Stimulated activated CD8-positive, alpha-beta memory T cell treated with anti-CD3 and anti-CD28 coated beads, Interleukin-7, amount 100 ng/mL, for 48 hours (primary cell): ENCODE results near the gene VPS18.
A peak's percentile ranks its signal among the peaks of the same experiment; 100 is the strongest.

Experiments
- DNase-seq, 2 donors: peaks; one replicate each; pipeline ENCODE4 v3.0.0-alpha.2; 2020; ENCODE audit warnings: low read depth in 1 of 2; ENCODE audit errors: extremely low read depth in 1 of 2

The VPS18 gene

GRCh38 chr15:40918799-40919392 lies 24.6 kb downstream of the VPS18 start:
- no peak for DNase-seq

DNA sequence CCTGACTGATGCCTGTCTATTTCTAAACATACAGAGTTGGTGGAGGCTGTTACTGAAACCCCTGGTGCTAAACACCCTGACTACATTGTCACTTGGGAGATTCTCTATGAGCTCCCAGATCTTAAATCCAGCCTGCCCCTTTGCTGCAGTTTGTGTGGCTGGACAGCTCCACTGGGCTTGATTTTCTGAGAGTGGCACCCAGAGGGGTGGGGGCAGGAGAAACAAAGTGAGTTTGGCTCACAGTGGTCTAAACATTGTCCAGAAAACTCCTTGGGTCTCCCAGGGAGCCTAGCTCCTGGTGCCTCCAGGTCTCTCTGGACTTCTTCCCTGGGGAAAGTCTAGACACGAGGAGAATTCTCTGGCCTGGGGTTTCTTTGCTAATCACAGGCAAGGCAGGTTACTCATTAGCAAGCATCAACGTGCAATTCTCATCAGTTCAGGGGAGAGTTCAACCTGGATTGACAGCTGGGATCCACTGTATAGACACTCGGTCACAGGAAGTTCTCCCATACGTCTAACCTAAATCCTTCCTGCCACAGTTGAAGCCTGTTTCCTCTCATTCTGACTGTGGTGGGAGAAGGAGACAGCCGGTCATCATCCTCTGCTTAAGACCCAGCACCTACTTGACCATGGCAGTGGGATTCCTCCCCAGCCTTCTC lies 27.8 kb downstream of the VPS18 start:
- no peak for DNase-seq

DNA sequence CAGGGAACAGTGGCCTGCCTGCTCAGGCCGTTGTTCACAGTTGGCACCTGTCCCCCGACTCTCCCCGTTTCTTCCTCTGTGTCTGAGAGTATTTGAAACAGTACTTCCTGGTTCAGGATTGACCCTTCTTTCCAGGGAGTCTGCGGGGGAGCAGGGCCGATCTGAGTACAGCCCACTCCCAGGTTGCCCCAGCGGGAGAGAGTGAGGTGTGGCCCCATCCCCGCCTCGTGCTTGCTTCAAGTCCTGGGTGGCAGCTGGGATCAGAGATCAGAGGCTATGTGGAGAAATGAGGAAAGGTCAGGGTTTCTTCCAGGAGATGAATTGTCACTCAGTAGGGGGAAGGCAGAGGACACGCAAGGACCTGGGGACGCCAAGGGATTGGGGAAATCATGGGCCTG lies 28.4 kb downstream of the VPS18 start:
- no peak for DNase-seq

DNA sequence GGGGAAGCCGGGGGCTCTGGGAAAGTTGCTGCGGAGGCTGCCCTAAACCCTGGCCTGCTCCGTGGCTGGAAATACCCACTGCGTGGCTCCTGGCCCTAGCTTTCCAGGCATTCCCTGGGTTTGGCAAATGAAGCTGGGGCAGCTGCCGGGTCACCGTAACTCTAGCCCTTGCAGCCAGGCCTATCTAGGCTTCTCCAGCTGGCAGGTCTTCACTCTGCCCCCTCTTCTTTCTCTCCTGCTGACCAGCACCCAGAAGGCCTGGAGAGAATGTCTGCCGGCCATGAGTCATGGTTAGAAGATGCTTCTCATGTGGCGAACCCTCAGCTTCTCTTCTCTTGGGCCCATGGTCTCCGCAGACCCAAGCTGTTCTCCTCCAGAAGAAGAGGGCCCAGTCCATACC lies 29.3 kb downstream of the VPS18 start:
- no peak for DNase-seq

GRCh38 chr15:40925495-40925862 lies 31.2 kb downstream of the VPS18 start:
- DNase-seq, result no peak

GRCh38 chr15:40925863-40926658 lies 31.8 kb downstream of the VPS18 start:
- DNase-seq, result no peak

- no peak for DNase-seq
Observed at GRCh38 chr15:40926659-40927494, 32.6 kb downstream of the VPS18 start.

DNA sequence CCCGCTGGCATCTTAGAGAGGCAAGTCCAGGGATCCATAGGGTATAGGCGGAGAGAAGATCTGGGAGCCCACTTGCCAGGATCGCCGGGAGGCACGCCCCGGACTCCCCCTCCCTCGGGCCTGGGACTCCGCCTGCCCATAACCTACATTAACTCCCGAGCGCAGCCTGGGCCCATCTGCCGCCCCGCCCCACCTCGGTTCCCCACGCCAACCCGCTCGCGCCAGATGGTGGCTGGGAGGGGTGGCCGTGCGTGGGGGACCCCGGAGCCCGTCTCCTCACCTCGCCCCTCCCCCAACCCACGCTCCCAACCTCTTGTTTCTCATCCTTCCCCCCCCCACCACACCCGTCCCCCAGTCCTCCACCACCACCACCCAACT lies 33.2 kb downstream of the VPS18 start:
- no peak for DNase-seq

DNA sequence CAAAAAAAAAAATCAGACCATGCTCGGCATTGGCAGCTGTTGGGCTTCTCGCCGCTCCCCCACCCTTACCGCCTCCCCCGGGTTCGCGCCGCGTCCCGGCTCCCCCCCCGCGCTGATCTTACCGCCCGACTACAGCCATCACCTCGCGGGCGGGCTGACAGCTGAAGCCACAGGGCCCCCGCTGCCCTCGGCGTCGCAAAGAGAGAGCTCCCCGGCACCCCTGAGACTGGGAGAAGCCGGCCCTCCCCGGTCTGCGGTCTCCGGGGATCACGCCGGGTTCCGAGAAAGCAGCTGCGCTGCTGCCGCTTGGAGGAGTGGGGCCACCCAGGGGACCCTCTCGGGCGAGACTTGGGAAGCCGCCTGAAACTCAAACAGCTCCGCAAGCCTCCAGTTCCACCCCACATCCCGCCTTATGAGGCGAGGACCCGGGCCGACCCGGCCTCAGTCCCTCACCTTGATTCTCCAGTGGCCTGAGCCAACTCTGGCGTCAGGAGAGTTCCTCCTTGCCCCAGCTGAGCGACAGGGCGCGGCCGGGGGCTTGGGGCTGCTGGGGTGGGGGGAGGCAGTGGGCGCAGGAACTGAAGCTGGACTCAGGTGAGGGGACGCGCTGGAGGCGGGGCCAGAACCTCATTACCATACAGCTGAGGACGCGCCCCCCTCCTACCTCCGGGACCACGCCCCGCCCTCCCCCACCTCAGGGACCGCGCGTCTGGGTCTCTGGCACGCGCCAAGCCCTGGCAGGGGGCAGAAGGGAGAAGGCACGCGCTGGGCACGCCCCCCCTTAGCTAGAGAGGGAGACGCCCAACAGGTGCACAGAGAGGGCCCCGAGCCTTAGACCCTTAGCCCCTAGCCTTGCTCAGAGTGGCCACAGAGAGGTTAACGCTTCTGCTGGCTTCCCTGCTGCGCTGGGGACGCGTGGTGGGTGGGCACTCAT lies 33.9 kb downstream of the VPS18 start:
- DNase-seq, result no peak

DNA sequence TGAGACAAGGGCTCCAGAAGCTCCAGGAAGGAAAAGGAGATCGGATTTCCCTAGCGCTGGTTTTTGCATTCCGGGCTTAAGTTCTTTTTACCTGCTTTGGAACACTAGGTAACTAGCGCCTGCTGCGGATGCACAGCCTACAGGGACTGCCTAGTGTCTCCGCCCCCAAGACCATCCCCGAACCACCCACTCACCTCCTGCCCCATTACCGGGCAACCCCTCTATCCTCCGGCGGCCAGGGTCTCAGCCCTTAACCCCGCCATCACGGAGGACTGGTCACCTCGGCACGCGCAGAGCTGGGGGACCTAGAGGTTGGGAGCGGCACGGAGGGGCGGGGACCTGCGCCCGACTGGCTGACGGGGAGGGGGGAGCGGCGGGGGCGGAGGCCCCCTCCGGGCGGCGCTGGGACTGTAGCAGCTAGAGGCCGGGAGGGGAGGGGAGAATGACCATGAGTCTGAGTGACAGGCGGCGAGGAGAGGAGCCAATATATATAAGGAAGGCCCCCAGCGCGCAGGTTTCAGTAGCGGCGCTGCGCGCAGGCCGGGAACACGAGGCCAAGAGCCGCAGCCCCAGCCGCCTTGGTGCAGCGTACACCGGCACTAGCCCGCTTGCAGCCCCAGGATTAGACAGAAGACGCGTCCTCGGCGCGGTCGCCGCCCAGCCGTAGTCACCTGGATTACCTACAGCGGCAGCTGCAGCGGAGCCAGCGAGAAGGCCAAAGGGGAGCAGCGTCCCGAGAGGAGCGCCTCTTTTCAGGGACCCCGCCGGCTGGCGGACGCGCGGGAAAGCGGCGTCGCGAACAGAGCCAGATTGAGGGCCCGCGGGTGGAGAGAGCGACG lies 34.8 kb downstream of the VPS18 start, which contains the start of gene DLL4:
Gene DLL4 (plus strand): TSS at position 520 of the 839 bp plus-strand sequence. CDS start 329 bp downstream, outside the sequence.
- no peak for DNase-seq

- no peak for DNase-seq
Observed at GRCh38 chr15:40929660-40930429, 35.6 kb downstream of the VPS18 start.

DNA sequence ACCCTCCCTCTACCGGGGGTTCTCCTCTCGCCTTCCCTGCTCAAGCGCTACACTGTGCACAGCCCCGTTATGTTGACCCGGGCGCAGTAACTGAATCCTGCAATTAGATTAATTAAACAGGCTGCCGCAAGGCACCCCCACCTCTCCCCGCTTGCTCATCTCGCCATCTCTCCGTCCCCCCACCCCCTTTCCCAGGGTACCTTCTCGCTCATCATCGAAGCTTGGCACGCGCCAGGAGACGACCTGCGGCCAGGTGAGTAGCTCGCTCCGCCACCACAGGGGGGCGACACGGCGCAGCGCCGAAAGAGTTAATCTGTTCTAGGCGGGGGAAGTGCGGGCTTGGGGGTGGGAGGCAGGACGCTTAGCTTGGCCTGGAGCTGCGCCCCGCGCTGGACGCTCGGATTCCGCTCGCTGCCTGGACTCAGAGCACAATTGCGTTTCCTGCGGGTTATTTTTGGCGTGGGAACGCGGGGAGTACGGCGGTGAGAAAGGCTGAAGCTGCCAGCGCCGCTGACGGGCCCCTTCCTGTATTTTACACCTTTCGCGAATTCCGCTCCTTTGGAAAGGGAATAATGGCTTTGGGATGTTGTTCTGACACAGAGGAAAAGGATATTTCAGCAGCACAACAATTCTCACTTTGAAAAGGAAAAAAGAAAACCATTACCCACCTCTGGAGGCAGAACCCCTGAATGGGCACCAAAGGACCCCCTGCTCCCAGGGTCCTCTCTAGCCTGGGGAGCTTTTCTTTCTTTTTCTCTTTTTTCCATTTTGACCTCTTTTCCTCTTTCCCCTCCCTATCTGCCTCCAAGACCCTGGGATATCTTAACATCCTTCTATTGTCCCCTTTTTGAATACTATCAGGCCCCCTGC lies 36.4 kb downstream of the VPS18 start:
- DNase-seq, result peak in 1 of 2 donors; percentile 33

DNA sequence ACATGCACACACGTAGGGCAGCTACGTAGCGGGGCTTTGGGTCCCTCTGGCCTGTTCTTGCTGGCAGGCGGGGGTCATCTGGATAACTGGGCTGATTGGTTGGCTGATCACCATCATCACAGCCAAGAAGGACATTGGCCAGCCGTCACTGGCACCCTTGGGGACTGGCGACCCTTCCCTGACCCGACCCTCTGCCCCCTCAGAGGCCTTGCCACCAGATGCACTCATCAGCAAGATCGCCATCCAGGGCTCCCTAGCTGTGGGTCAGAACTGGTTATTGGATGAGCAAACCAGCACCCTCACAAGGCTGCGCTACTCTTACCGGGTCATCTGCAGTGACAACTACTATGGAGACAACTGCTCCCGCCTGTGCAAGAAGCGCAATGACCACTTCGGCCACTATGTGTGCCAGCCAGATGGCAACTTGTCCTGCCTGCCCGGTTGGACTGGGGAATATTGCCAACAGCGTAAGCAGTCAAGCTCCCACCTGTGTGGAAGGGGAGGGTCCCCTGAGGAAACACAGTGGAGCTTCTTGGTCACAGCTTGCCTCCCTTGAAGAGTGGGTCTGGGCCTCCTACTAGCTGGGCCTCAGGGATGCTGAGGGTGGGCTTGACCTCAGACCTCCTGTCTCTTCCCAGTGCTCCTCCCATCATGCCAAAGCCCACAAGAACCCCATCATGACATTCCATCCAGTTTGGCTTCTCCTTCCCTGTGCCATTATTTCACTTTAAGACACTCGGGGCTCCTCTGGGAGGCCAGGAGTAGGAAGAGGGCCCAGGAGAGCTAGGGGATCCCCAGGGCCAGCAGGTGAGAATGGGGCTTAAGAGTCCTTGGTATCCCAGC lies 37.3 kb downstream of the VPS18 start:
- DNase-seq, result no peak

DNA sequence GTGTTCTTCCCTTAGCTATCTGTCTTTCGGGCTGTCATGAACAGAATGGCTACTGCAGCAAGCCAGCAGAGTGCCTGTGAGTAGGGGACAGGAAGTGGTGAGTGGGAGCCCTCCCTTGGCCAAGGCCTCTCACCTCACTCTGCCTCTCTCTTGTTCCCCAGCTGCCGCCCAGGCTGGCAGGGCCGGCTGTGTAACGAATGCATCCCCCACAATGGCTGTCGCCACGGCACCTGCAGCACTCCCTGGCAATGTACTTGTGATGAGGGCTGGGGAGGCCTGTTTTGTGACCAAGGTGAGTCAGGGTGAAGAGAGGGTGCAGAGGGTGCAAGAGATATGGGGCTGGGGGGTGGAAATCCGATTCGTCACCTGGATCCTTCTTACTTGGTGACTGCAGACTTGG lies 37.9 kb downstream of the VPS18 start:
- no peak for DNase-seq

GRCh38 chr15:40932649-40933516 lies 38.6 kb downstream of the VPS18 start:
- DNase-seq, result no peak

- DNase-seq, result no peak
Observed at GRCh38 chr15:40933517-40933902, 39.3 kb downstream of the VPS18 start.
